Activated T-cell treated with anti-CD3 and anti-CD28 coated beads, Interleukin-2, amount 50 U/mL, for 1 hour (primary cell): ENCODE measurements around the gene PARP16.
"Not testable (repeated sequence)": the region's sequence is repeated elsewhere in the genome, so short reads cannot be mapped to it uniquely, and the experiment has no call there.

ENCODE experiments used
- DNase-seq: peaks from one replicate; pipeline ENCODE4 v3.0.0-alpha.2; 2020

The PARP16 gene

DNA sequence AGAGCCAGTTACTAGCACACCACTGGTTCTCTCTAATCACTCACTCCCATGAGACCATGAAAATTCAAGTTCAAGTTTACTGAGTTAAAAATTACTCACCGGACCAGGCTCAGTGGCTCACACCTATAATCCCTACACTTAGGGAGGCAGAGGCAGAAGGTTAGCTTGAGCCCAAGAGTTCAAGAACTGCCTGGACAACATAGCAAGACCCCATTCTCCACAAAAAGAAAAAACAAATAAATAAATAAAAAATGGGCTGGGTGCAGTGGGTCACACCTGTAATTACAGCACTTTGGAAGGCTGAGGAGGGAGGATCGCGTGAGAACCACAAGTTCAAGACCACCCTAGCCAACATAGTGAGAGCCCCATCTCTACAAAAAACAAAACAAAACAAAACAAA is 54.2 kb downstream of the PARP16 start:
- DNase-seq: no peak

DNA sequence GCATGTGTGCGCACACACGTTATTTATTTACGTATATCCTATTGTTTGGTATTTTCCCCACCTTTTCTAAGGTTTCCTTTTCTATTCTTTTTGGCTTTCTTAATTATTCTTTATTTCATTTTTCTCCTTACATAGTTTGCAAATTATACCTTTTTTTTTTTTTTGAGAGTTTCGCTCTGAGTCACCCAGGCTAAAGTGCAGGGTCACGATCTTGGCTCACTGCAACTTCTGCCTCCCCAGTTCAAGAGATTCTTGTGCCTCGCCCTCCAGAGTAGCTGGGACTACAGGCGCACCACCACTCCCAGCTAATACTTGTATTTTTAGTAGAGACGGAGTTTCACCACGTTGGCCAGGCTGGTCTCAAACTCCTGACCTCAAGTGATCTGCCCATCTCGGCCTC is 55.4 kb downstream of the PARP16 start:
- no peak for DNase-seq

DNA sequence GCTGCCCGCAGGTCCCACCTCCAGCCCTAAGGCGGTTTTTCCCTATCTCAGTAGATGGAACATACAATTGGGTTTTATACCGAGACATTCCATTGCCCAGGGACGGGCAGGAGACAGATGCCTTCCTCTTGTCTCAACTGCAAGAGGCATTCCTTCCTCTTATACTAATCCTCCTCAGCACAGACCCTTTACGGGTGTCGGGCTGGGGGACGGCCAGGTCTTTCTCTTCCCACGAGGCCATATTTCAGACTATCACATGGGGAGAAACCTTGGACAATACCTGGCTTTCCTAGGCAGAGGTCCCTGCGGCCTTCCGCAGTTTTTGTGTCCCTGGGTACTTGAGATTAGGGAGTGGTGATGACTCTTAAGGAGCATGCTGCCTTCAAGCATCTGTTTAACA is 59.8 kb downstream of the PARP16 start:
- DNase-seq: not testable (repeated sequence)

DNA sequence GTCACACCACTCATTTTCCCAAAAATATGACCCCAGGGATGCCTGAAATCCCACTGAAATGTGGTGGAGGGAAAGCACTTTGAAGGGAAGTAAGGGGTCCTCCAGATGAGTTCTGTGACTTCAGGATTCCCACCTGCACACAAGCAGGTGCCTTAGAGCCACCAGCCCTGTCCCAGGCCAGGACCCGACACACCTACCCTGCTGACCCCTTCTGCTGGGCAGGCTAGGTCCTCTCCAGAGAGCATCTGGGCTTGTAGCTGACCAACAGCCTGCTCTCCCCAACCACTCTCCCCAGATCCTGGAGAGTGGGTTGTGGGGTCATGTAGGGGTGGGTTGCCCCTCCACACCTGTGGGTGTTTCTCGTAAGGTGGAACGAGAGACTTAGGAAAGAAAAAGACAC is 60.5 kb downstream of the PARP16 start:
- DNase-seq: no peak

DNA sequence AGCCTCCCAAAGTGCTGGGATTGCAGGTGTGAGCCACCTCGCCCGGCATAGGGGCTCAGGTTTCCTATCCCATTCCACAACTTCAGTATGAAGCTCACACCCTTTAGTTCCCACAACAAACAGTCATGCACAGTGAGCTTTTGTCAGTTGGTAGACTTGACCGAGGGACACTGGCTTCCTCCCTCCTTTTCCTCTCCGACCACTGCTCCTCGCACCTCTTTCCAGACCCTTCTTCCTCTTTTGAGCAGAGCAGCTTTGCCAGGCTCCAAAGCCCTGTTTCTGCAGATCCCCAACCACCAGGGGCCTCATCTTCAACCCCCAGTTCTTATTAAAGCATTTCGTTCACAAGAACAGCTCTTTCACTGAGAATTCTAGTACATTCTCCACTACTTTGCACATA is 62.7 kb downstream of the PARP16 start:
- no peak for DNase-seq

DNA sequence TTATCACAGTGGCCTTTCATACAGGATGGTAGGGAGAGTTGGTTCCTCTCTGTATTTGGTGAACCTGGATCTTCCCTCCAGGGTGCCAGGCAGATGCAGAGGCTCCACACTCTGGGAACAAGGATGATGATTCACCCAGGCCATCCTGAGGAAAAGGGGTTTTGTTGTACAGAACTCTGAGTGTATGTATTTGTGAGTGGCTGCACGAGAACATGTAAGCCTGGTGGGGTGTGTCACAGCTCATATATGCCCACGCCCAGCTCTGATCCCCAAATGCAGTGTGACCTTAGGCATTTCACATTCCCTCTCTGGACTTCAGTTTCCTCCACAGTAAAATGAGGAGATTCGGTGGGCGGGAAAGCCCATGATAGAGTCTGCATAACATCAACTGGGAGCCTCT is 63.8 kb downstream of the PARP16 start:
- no peak for DNase-seq

DNA sequence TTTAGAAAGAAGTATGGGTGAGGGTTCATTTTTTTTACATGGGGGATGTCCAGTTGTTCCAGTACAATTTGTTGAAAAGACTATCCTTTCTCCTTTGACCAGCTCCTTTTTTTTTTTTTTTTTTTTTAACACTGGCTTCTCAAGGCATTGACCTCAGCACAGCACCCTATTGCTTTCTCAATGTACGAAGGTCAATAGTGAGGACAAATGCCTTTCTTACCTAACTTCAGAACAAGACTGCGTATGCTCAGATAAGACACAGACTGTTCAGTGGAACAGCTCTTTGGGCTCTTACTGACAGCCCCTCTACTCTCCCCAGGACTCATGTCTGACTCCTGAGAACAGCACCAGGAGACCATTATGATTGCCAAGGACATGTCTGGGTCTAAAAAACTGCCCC is 65.0 kb downstream of the PARP16 start:
- DNase-seq: no peak

DNA sequence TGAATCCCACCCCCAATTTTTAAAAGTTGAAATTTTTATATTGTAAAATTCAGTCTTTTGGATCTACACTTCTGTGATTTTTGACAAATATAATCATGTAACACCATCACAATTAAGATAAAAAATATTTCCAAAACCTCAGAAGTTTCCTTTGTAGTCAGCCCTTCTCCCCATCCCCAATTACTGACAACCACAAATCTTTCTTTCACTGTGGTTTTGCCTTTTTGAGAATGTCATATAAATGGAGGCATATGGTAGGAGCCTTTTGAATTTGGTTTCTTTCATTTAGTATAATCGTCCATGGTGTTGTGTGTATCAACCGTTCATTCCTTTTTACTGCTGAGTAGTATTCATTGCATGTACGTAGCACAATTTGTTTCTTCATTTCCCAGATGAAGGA is 67.5 kb downstream of the PARP16 start:
- DNase-seq: no peak

DNA sequence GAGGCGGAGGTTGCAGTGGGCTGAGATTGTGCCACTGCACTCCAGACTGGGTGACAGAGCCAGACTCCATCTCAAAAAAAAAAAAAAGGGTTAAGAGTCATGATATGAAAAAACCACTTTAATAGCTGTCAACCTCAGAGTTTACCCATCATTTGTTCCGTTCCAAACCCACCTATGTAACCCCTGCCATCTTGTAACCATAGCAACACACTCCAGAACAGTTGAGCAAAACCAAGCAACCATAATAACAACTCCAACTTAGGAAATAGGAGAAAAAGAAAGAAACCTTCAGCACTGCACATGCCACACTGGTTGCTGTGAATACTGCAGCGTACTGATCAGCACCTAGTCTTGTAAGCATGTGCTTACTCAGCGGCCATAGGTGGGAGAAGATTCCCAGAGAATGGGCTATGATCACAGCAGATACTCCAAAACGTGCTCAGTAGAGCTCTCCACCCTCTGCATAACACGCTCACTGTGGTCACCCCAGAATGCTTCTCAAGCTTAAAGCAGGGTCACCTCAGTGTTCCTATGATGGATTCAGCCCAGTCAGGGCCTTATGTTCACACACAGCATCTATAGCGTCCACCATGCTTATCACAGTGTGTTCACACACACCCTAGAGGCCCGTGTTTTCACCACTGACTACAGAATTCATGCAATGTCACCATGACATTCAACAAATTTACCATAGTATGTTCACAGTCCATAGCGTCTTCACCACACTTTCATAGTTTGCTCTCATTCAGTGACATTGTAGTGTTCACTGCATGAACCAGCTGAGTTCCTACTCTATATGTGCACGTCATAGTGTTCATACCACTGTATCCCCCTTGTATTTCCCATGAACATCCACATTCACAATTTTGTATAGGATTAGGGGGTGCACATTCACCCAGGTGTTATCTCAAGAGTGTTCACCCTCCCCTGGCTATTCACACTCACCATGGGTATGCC is 68.9 kb downstream of the PARP16 start:
- no peak for DNase-seq

DNA sequence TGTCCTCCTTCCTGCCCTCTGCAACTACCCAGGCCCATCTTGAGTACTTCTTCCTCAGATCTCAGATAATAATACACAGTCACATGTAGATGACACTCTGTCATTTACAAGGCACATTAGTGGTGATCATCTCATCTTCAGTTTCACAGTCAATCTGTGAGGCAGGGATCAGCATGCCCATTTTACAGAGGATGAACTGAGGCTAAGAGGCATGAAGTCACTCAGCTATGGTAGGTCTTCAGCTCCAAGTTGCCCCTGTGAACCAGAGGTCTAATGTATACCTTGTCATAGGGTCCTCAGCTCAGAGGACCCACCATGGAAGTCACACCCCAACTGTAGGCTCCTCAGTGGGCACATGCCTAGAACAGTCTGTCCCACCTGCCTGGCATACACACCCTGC is 71.2 kb downstream of the PARP16 start:
- no peak for DNase-seq

DNA sequence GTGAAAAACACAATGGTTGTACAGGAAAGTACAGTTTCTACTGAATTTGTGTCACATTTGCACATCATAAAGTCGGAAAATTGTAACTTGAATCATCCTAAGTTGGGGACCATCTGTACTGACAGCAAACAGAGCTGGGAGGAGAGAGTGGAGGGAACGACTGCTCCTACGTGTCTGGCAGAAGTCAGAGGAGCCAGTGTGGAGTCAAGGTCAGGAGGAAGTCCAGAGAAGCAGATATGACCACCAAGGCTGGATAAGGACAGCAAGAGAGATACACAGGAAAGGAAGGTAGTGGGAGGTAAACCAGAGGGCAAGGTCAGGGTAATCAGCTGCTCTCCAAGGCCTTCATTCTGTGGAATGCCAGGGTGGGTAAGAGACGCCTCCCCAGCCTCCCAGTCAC is 72.7 kb downstream of the PARP16 start:
- no peak for DNase-seq

DNA sequence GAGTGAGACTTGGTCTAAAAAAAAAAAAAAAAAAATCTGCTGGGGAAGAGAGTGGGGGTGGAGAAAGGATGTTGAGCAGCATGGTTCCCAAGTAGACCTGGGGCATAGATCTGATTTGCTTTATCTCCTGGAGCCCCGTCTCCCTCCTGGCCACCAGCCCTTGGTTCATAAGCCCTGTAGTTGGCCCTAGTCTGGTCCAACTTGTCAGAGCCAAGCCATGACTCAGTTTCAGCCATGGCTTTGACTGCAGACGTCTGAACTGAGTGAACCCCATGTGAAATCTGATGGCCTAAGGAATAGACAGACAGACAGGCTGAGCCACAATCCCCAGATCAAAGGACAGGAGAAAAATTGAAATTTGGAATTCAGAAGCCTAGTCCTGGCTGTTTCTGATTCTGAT is 73.4 kb downstream of the PARP16 start:
- no peak for DNase-seq

DNA sequence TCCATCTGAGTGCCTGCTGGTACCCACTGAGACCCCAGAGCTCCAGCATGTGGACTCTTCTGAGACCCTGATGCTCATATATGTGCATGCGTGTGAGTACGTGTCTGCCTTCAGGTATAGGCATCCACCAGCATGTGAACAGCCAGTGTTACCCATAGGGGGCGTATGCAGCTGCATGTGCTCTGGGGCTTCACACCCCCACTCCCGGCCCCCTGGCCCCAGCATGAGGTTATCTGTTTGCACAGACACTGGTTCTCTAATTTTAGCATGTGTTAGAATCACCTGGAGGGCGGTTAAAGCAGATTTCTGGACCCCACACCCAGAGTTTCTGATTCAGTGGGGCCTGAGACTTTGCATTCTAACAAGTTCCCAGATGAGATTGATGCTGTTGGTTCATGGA is 74.6 kb downstream of the PARP16 start:
- peak; percentile 25 for DNase-seq

DNA sequence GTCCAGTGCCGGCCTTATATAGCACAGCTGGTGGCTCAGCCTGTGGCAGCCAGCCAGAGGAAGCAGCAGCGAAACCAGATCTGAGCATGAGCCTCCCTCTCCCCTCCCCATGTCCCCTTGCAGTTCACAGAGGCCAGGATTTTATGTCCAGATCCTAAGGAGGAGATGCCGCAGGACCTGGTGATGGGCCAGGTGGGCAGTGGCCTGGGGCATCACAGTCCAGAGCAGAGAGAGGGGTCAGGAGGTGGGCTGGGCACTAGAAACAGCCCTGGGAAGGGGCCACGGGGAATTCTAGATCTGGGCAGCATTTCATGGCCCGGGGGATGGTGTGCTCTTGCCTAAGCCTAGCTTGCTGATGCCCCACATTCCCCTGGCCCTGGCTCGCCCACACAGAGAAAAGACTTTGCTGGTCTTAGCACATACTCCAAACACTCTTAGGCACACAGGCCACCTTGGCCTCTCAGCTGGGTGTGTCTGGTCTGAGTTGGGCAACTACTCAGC is 75.2 kb downstream of the PARP16 start:
- DNase-seq: no peak

DNA sequence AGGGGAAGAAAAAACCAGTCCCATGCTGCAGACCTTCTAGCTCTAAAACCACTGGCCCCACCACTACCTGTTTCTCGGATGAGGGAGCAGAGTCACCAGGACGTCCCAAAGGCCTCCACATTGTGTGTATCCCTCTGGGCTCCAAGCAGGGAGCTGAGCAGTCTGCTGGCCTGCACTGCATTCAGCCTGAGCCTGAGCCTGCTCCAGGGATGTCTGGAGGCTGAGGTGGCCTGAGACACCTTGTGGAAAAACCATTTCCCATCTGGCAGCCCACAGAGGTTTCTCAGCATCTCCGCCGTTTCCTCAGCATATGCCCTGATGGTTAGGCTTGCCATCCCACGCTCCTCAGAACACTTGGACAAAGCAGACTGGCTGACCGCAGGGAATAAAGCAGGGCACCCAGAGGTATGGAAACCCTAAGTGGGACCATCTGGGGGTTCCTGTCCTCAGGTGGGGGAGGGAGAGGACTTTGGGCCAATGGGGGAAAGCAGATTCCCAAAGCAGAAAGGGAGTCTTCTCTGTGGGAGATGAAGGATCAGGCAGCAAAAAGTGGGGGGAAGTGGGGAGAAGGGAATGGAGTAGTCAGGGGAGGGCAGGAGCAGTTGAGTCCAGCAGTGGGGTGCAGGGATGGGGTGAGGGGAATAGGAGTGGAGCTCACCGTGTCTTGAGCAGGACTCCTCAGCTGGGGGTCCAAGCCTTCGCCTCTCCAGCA is 75.8 kb downstream of the PARP16 start, which contains the start of gene CILP:
TSS of gene CILP (minus strand) at position 704 of the 712 bp plus-strand sequence. CDS start 1,718 bp downstream, outside the sequence.
- no peak for DNase-seq

DNA sequence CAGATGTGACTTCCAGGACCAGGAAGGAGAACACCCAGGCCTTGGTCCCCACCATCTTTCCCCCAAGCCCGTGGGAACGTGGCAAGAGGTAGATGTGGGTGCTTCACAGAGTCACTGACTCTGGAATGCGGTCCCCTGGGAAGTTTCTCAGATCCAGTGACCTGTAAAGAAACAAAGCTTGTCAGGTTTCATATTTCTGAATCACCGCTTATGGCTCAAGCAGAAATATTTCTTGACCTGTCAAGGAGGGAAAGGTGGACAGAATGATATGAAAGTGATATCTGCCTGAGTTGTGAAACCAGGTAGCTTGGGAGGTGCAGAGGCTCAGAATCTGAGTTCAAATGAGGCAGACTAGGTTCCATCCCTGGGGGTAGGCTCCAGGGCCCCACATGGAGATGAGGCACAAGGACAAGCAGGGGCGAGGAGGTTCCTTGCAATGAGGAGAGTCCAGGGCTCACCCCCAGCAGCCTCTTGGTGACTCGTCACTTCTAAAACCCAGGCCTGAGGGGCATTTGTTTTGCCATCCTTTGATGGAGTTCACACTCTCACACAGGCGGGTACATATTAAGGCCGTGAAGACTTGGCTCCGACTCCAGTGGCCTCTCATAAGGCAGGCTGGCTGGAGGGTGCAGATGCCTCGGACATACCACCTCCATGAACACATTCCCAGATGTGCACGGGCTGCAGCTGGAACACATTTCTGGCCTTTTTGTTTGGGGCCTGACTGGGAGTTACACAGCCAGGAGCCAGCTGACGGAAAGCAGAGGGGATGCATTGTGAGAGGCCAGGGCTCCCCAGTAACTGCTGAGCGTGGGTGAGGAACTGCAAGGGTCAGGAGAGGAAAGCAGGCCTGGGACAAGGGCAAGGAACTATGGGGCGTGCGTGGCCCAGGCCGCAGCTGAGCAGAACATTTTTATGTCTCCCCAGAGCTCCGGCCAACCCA is 76.7 kb downstream of the PARP16 start:
- no peak for DNase-seq

DNA sequence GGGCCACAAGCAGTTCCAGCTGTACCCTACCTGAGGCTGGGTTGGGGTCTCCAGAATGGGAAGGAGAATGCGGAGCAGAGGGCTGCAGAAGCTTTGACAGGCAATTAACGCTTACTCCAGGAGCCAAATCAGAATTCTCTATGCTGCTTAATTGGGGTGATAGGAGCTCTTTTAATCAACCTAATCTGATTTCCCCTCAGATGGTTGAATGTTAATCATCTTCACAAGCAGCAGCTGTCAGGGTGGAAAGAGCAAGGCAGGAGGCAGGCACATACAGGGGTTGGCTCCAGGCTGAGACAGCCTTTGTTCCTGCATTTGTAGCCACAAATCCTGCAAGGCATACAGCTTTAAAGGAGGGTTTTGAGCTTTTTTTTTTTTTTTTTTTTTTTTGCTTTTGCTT is 78.0 kb downstream of the PARP16 start:
- DNase-seq: no peak
